K562 (cell line): ENCODE results near the gene ATXN10.

ENCODE experiments used
- CREBBP ChIP-seq: IDR thresholded peaks from one replicate; pipeline ENCODE4 v1.6.1; 2012; ENCODE audit warnings: low read depth, mild to moderate bottlenecking, control low read depth, inconsistent platforms, low read length
- EP400 ChIP-seq: fragments of 450-650 bp; IDR thresholded peaks from 2 replicates; pipeline ENCODE4 v1.6.1; 2017; ENCODE audit warnings: antibody characterized with exemption, mild to moderate bottlenecking, moderate library complexity
- EWSR1 ChIP-seq: fragments of 450-650 bp; IDR thresholded peaks from 2 replicates; pipeline ENCODE4 v1.6.1; 2018; ENCODE audit warnings: borderline replicate concordance, mild to moderate bottlenecking, low read depth, moderate library complexity; ENCODE audit not compliant: partially characterized antibody
- MNT ChIP-seq, 2 experiments: fragments of 450-650 bp; conservative IDR thresholded peaks; 2 replicates each; pipeline ENCODE4 v1.6.1; 2017; ENCODE audit warnings: mild to moderate bottlenecking in 2 of 2, moderate library complexity in 2 of 2
- SAP30 ChIP-seq: fragments of 200-600 bp; sonication (generic); IDR thresholded peaks from 2 replicates; pipeline ENCODE4 v1.6.1; 2012; ENCODE audit warnings: borderline replicate concordance, low read depth, mild to moderate bottlenecking, moderate library complexity, low read length, control low read depth, inconsistent platforms; ENCODE audit not compliant: insufficient read depth, poor library complexity, severe bottlenecking
- SMAD3 ChIP-seq: fragments of 450-650 bp; formaldehyde crosslinking; conservative IDR thresholded peaks from 2 replicates; pipeline ENCODE4 v1.4.0; 2020; ENCODE audit warnings: mild to moderate bottlenecking
- ZNF274 ChIP-seq: IDR thresholded peaks from 2 replicates; pipeline ENCODE4 v1.6.1; 2011; ENCODE audit warnings: low read depth, mild to moderate bottlenecking, low read length, moderate library complexity, borderline replicate concordance
- ZNF589 ChIP-seq: fragments of 200-800 bp; sonication (Bioruptor generic); IDR thresholded peaks from 2 replicates; pipeline ENCODE4 v1.6.1; 2016; ENCODE audit warnings: low read depth, missing genetic modification characterization, missing compliant biosample characterization
- TF ChIP-seq, protein P1 (sequence below), 3 experiments: IDR thresholded peaks in 2 of 3; conservative IDR thresholded peaks in 1 of 3; 2 replicates each; pipeline ENCODE4 v1.5.1; 2011 to 2012; ENCODE audit warnings: low read length in 3 of 3, mild to moderate bottlenecking in 3 of 3, control low read depth in 2 of 3, improper control_type of control experiment in 1 of 3, inconsistent platforms in 1 of 3, low read depth in 1 of 3, mixed read lengths in 1 of 3, moderate library complexity in 1 of 3; ENCODE audit not compliant: insufficient read depth in 2 of 3

DNA sequence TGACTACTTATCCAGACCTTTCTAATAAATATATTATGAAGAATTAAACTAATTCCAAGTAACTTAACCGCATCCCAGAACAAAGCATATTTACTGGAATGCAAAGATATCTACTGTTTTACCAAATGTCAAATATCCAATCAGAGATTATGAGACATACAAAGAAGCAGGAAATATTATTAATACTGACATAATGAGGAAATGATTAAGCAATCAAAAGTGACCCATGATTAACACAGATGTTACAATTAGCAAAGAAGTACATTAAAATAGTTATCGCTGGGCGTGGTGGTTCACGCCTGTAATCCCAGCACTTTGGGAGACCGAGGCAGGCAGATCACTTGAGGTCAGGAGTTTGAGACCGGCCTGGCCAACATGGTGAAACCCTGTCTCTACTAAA is 200.1 kb downstream of the ATXN10 start:
- no peak for TF ChIP-seq SAP30
- no peak for TF ChIP-seq SMAD3 (CRISPR knock-in tag)
- TF ChIP-seq, protein P1, sequence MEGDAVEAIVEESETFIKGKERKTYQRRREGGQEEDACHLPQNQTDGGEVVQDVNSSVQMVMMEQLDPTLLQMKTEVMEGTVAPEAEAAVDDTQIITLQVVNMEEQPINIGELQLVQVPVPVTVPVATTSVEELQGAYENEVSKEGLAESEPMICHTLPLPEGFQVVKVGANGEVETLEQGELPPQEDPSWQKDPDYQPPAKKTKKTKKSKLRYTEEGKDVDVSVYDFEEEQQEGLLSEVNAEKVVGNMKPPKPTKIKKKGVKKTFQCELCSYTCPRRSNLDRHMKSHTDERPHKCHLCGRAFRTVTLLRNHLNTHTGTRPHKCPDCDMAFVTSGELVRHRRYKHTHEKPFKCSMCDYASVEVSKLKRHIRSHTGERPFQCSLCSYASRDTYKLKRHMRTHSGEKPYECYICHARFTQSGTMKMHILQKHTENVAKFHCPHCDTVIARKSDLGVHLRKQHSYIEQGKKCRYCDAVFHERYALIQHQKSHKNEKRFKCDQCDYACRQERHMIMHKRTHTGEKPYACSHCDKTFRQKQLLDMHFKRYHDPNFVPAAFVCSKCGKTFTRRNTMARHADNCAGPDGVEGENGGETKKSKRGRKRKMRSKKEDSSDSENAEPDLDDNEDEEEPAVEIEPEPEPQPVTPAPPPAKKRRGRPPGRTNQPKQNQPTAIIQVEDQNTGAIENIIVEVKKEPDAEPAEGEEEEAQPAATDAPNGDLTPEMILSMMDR (IDR thresholded peaks at IDR 0.05 in 2 of 3, conservative IDR thresholded peaks at IDR 0.05 in 1 of 3; ENCODE audit: insufficient read depth in 2 of 3, low read depth in 1 of 3, low read length in 3 of 3), result no peak
- TF ChIP-seq CREBBP, result no peak
- TF ChIP-seq MNT (conservative IDR thresholded peaks at IDR 0.05), result no peak
- TF ChIP-seq ZNF274, result no peak
- TF ChIP-seq ZNF589 (CRISPR knock-in tag), result no peak
- TF ChIP-seq EWSR1, result no peak
- no peak for TF ChIP-seq EP400
